H1 (cell line): ENCODE results near the gene FGF11. TPM values are rescaled to one million over a fixed set of nuclear protein-coding genes. Genes with fewer than 3 reads are reported as not detected.

Experiments
- CTCF ChIA-PET: fragments of 300-600 bp; sonication (Branson Sonifier 250); formaldehyde crosslinking; loops from one replicate; lab custom pipeline; 2021; ENCODE audit not compliant: partially characterized antibody; lab: Charles Lee
- POLR2A ChIA-PET: fragments of 300-600 bp; sonication (Branson Sonifier 250); formaldehyde crosslinking; loops from one replicate; lab custom pipeline; 2021; ENCODE audit warnings: inconsistent platforms; ENCODE audit not compliant: partially characterized antibody; lab: Charles Lee
- DNase-seq, 2 experiments: peaks; one replicate each; pipeline versions ENCODE4 v3.0.0 to v3.0.0-alpha.2; 2010 to 2022; ENCODE audit warnings: low spot score in 2 of 2, low read depth in 1 of 2, mixed read lengths in 1 of 2
- FAIRE-seq: peaks from 2 replicates; lab custom pipeline; 2011; peaks lifted over from hg19 to GRCh38; lab: Jason Lieb, UNC
- H2AFZ ChIP-seq: 2 replicates; pipeline ENCODE4 v1.8.1; 2012; ENCODE audit warnings: low read length, inconsistent platforms
- H2AK5ac ChIP-seq: 2 replicates; pipeline ENCODE4 v1.6.1; 2013; ENCODE audit warnings: low read depth, low read length
- H2BK120ac ChIP-seq: replicated peaks from 2 replicates; pipeline ENCODE3; 2013; ENCODE audit warnings: low read depth, low read length, inconsistent platforms
- H2BK12ac ChIP-seq: 2 replicates; pipeline ENCODE4 v1.6.1; 2013; ENCODE audit warnings: low read depth, low read length
- H2BK15ac ChIP-seq: 2 replicates; pipeline ENCODE4 v1.6.1; 2013; ENCODE audit warnings: low read length
- H2BK20ac ChIP-seq: 2 replicates; pipeline ENCODE4 v1.6.1; 2013; ENCODE audit warnings: low read length
- H2BK5ac ChIP-seq: 2 replicates; pipeline ENCODE4 v1.6.1; 2013; ENCODE audit warnings: low read depth, low read length
- H3K14ac ChIP-seq: 2 replicates; pipeline ENCODE4 v1.6.1; 2013; ENCODE audit warnings: inconsistent platforms; ENCODE audit not compliant: insufficient read length
- H3K18ac ChIP-seq: 2 replicates; pipeline ENCODE4 v1.6.1; 2013; ENCODE audit warnings: low read length; ENCODE audit errors: extremely low read depth
- H3K23ac ChIP-seq: 2 replicates; pipeline ENCODE4 v1.6.1; 2013; ENCODE audit warnings: inconsistent platforms; ENCODE audit not compliant: insufficient read length
- H3K23me2 ChIP-seq: 2 replicates; pipeline ENCODE4 v1.6.1; 2013; ENCODE audit warnings: low read depth, low read length
- H3K27ac ChIP-seq: 2 replicates; pipeline ENCODE4 v1.6.1; 2011; ENCODE audit warnings: low read depth, low read length, inconsistent platforms
- H3K27me3 ChIP-seq, 4 experiments: replicated peaks in 1 of 4; 1 replicate in 1 of 4; 2 replicates in 3 of 4; pipeline versions ENCODE4 v1.6.1 to v1.8.1; 2011 to 2013; ENCODE audit warnings: low read length in 3 of 4, mild to moderate bottlenecking in 3 of 4, inconsistent platforms in 2 of 4, mixed read lengths in 2 of 4, moderate library complexity in 1 of 4; ENCODE audit not compliant: control insufficient read depth in 3 of 4, insufficient read depth in 3 of 4; ENCODE audit errors: extremely low read depth in 1 of 4
- H3K36me3 ChIP-seq, 4 experiments: 2 replicates each; pipeline versions ENCODE4 v1.6.1 to v1.8.1; 2011 to 2013; ENCODE audit warnings: mild to moderate bottlenecking in 4 of 4, low read length in 3 of 4, moderate library complexity in 2 of 4, control low read depth in 1 of 4, inconsistent platforms in 1 of 4; ENCODE audit not compliant: insufficient read depth in 4 of 4, control insufficient read depth in 2 of 4
- H3K4ac ChIP-seq: replicated peaks from 2 replicates; pipeline ENCODE3; 2013; ENCODE audit warnings: low read length, low read depth, mixed read lengths, inconsistent platforms; ENCODE audit not compliant: insufficient read length
- H3K4me1 ChIP-seq, 4 experiments: replicated peaks in 1 of 4; 1 replicate in 1 of 4; 2 replicates in 3 of 4; pipeline versions ENCODE4 v1.6.1 to v1.8.1; 2011 to 2013; ENCODE audit warnings: low read length in 3 of 4, inconsistent platforms in 2 of 4, mixed read lengths in 1 of 4; ENCODE audit not compliant: insufficient read depth in 4 of 4, control insufficient read depth in 3 of 4
- H3K4me2 ChIP-seq, 2 experiments: 2 replicates each; pipeline versions ENCODE4 v1.6.1 to v1.8.1; 2011 to 2013; ENCODE audit warnings: low read depth in 2 of 2, low read length in 2 of 2, control low read depth in 1 of 2, inconsistent platforms in 1 of 2, mild to moderate bottlenecking in 1 of 2; ENCODE audit not compliant: insufficient read depth in 1 of 2
- H3K4me3 ChIP-seq, 4 experiments: fragments of 200-600, 300-600 bp in 1 of 4; sonication (generic), shearing (Covaris generic), sonication (Bioruptor Twin) in 1 of 4; 2 replicates each; pipeline versions ENCODE4 v1.5.1 to v1.8.1; 2011 to 2016; ENCODE audit warnings: low read length in 4 of 4, low read depth in 3 of 4, control low read depth in 2 of 4, inconsistent platforms in 2 of 4, mild to moderate bottlenecking in 2 of 4, mixed read lengths in 1 of 4, moderate library complexity in 1 of 4; ENCODE audit not compliant: insufficient read depth in 2 of 4; ENCODE audit errors: extremely low read depth in 1 of 4
- H3K56ac ChIP-seq: replicated peaks from 2 replicates; pipeline ENCODE3; 2013; ENCODE audit warnings: low read depth, mild to moderate bottlenecking, mixed read lengths, low read length, inconsistent platforms; ENCODE audit not compliant: insufficient read length
- H3K79me1 ChIP-seq: 2 replicates; pipeline ENCODE4 v1.6.1; 2013; ENCODE audit warnings: low read depth, low read length, control low read depth
- H3K79me2 ChIP-seq, 2 experiments: 2 replicates each; pipeline versions ENCODE4 v1.6.1 to v1.8.1; 2012 to 2013; ENCODE audit warnings: low read length in 2 of 2, mild to moderate bottlenecking in 2 of 2, inconsistent platforms in 1 of 2; ENCODE audit not compliant: insufficient read depth in 2 of 2, control insufficient read depth in 1 of 2
- H3K9ac ChIP-seq, 4 experiments: replicated peaks in 1 of 4; 1 replicate in 1 of 4; 2 replicates in 3 of 4; pipeline versions ENCODE4 v1.6.1 to v1.8.1; 2011 to 2013; ENCODE audit warnings: low read depth in 3 of 4, low read length in 3 of 4, control low read depth in 2 of 4, mild to moderate bottlenecking in 2 of 4, moderate library complexity in 2 of 4, inconsistent platforms in 1 of 4; ENCODE audit errors: extremely low read depth in 1 of 4
- H3K9me3 ChIP-seq, 2 experiments: 2 replicates each; pipeline versions ENCODE4 v1.6.1 to v1.8.1; 2012 to 2013; ENCODE audit warnings: mild to moderate bottlenecking in 2 of 2, moderate library complexity in 2 of 2, control low read depth in 1 of 2, inconsistent platforms in 1 of 2, low read depth in 1 of 2, low read length in 1 of 2, mixed read lengths in 1 of 2; ENCODE audit not compliant: insufficient read depth in 2 of 2
- H4K20me1 ChIP-seq, 2 experiments: replicated peaks in 1 of 2; 2 replicates each; pipeline versions ENCODE3 to v1.8.1; 2011 to 2013; ENCODE audit warnings: inconsistent platforms in 2 of 2, low read length in 2 of 2, mild to moderate bottlenecking in 1 of 2; ENCODE audit not compliant: insufficient read depth in 2 of 2, control insufficient read depth in 1 of 2
- H4K5ac ChIP-seq: 2 replicates; pipeline ENCODE4 v1.6.1; 2013; ENCODE audit warnings: low read length, low read depth, mixed read lengths, inconsistent platforms; ENCODE audit not compliant: insufficient read length
- H4K8ac ChIP-seq: 2 replicates; pipeline ENCODE4 v1.8.0; 2013; ENCODE audit warnings: mild to moderate bottlenecking, moderate library complexity, low read length, inconsistent platforms; ENCODE audit not compliant: insufficient read depth; ENCODE audit errors: extremely low read depth
- H4K91ac ChIP-seq: replicated peaks from 2 replicates; pipeline ENCODE3; 2013; ENCODE audit warnings: low read length, mixed read lengths, inconsistent platforms; ENCODE audit not compliant: insufficient read length
- WGBS, 2 experiments: shearing (Covaris generic) in 1 of 2; methylation state at CpG; one replicate each; pipeline versions ENCODE4 v1.1.6 to v1.1.7; 2013 to 2015; ENCODE audit warnings: low lambda C conversion rate in 2 of 2, mixed read lengths in 2 of 2, inconsistent platforms in 1 of 2, low coverage in 1 of 2, missing lambda C conversion rate in 1 of 2; ENCODE audit not compliant: insufficient replicate concordance in 2 of 2, insufficient coverage in 1 of 2, insufficient read length in 1 of 2; ENCODE audit errors: extremely low coverage in 1 of 2, missing lambda C conversion rate in 1 of 2; 5-methylcytosine and 5-hydroxymethylcytosine counted together
- polyA plus RNA-seq, 7 experiments: library from polyadenylated mRNA; depleted of rRNA in 3 of 7; stranded (reverse) in 5 of 7; unstranded in 2 of 7; fragments of >200 nt in 5 of 7; fragments of 200-250 nt in 2 of 7; gene quantifications; 1 replicate in 5 of 7; 2 replicates in 1 of 7; 4 replicates in 1 of 7; pipeline versions ENCODE4 v1.2.1 to v1.2.3, GENCODE V29; 2011 to 2013; ENCODE audit warnings: missing spikeins in 2 of 7, mixed read lengths in 2 of 7
- total RNA-seq: library from RNA; stranded (reverse); fragmentation: NEBNext Ultra II Directional; extraction: Animal tissue kit (Norgen Biotek cat#: 25700); gene quantifications from 2 replicates; pipeline ENCODE4 v1.2.1, GENCODE V29; 2021

FGF11 gene
- total and polyA plus RNA-seq, 2 of the 8 experiments (the other 6 are each of a cell fraction or from before 2014, with no cell fraction given) = 11.8 to 26.1 TPM

GRCh38 chr17:7403977-7404736, 35.2 kb upstream of the FGF11 start, which contains the start of gene TMEM256:
TSS of gene TMEM256 (minus strand) at chr17:7404097. CDS start at chr17:7404084, 13 bp downstream.
- Histone ChIP-seq H3K4me1 (peaks cover 0 to 15% (median 11%) of the 10 kb centered on the region in 4 experiments; a peak in 5 of 7 replicates), H2AFZ (no peak within 1 kb of the TSS), H3K27ac (peak within 1 kb of the TSS; percentile 81; the same call in 1 of the 2 replicates), H2BK120ac (no peak within 1 kb of the TSS), H3K4me3 (peak within 1 kb of the TSS; percentile 72 to 94 (median 81)), H3K14ac (peak within 1 kb of the TSS; percentile 21), H3K79me1 (peaks cover 5% of the 10 kb centered on the region), H2AK5ac (peak within 1 kb of the TSS; percentile 75; the same call in 1 of the 2 replicates), H3K9me3 (no peaks in the 10 kb centered on the region), H3K23me2 (peaks cover 15% of the 10 kb centered on the region; the same call in 1 of the 2 replicates), H4K8ac (no peak within 1 kb of the TSS; the same call in 1 of the 2 replicates), H3K9ac (peak within 1 kb of the TSS; percentile 34 to 61 (median 47)), H2BK5ac (peak within 1 kb of the TSS; percentile 76), H3K4ac (peak within 1 kb of the TSS; percentile 5), H3K36me3 (peaks cover 0 to 10% (median 4%) of the 10 kb centered on the region in 4 experiments; a peak in 5 of 8 replicates), H3K4me2 (peak within 1 kb of the TSS; percentile 90 to 97), H3K18ac (peak within 1 kb of the TSS; percentile 96), H3K56ac (peak within 1 kb of the TSS; percentile 91), H4K20me1 (peaks cover 0 to 8% of the 10 kb centered on the region in 2 experiments), H3K27me3 (no peaks in the 10 kb centered on the region; a peak in 1 of 7 replicates), H2BK12ac (no peak within 1 kb of the TSS), H3K79me2 (peaks cover 0 to 8% of the 10 kb centered on the region in 2 experiments; a peak in 1 of 4 replicates), H2BK15ac (no peak within 1 kb of the TSS), H4K5ac (peak within 1 kb of the TSS; percentile 79), H2BK20ac (no peak within 1 kb of the TSS), H3K23ac (no peak within 1 kb of the TSS), H4K91ac (no peak within 1 kb of the TSS)
- WGBS, 2 experiments = 2% methylated on average over 40 of the region's 49 CpGs; no CpG with 5 or more reads in 1 of the 2 experiments
- ChIA-PET POLR2A (interaction anchor here (0.7 to 8.2 kb wide), 25 partner anchors 10 to 190 kb away, joined by 3 to 66 read pairs (median 4); partner anchors contain the start of genes ACAP1, CHRNB1, FGF11 and KCTD11), CTCF (interaction anchor here (0.8 to 3.5 kb wide), 10 partner anchors 9 to 157 kb away, joined by 3 to 26 read pairs (median 5); partner anchors contain the start of genes TMEM102, TMEM95 and TNK1)
- DNase-seq (peak; percentile 96 to 99), FAIRE-seq (peak; percentile 95)
